CD8-positive, alpha-beta memory T cell (primary cell): ENCODE measurements around the gene SLC36A2. TPM values are rescaled to one million over a fixed set of nuclear protein-coding genes. Genes with fewer than 3 reads are reported as not detected.
"Not testable (repeated sequence)": the region's sequence is repeated elsewhere in the genome, so short reads cannot be mapped to it uniquely, and the experiment has no call there.

Source experiments
- CTCF ChIA-PET: fragments of 350-600 bp; sonication (Branson Sonifier 250); formaldehyde crosslinking; loops from one replicate; lab custom pipeline; 2021; ENCODE audit warnings: antibody characterized with exemption; lab: Charles Lee
- POLR2A ChIA-PET: fragments of 350-600 bp; sonication (Branson Sonifier 250); formaldehyde crosslinking; loops from one replicate; lab custom pipeline; 2021; ENCODE audit warnings: antibody characterized with exemption; lab: Charles Lee
- DNase-seq, 5 donors: peaks; one replicate each; pipeline versions ENCODE4 v3.0.0 to v3.0.0-alpha.2; 2020 to 2022; ENCODE audit warnings: mixed read lengths in 1 of 5
- H3K27ac ChIP-seq: one replicate; pipeline ENCODE4 v1.7.0; 2013; ENCODE audit warnings: low read depth, mild to moderate bottlenecking, low read length, moderate library complexity
- H3K27me3 ChIP-seq: 2 replicates; pipeline ENCODE4 v1.7.0; 2013; ENCODE audit warnings: low read length, mild to moderate bottlenecking; ENCODE audit not compliant: insufficient read depth, poor library complexity, severe bottlenecking
- H3K36me3 ChIP-seq: 2 replicates; pipeline ENCODE4 v1.7.0; 2013; ENCODE audit warnings: mild to moderate bottlenecking, low read length, moderate library complexity; ENCODE audit not compliant: insufficient read depth
- H3K4me1 ChIP-seq: 2 replicates; pipeline ENCODE4 v1.7.0; 2013; ENCODE audit warnings: mild to moderate bottlenecking, low read length, moderate library complexity; ENCODE audit not compliant: insufficient read depth
- H3K4me3 ChIP-seq: 2 replicates; pipeline ENCODE4 v1.7.0; 2013; ENCODE audit warnings: mild to moderate bottlenecking, low read length
- H3K9me3 ChIP-seq: 2 replicates; pipeline ENCODE4 v1.7.0; 2013; ENCODE audit warnings: mild to moderate bottlenecking, low read length
- H3K27ac Mint-ChIP-seq, 8 donors: one replicate each; pipeline ENCODE4 v1.8.0; 2020 to 2021; ENCODE audit warnings: mixed read lengths in 8 of 8, mild to moderate bottlenecking in 6 of 8, inconsistent platforms in 3 of 8, moderate library complexity in 3 of 8
- H3K27me3 Mint-ChIP-seq, 2 donors: one replicate each; pipeline ENCODE4 v1.8.0; 2020 to 2021; ENCODE audit warnings: mixed read lengths in 2 of 2, mild to moderate bottlenecking in 1 of 2, moderate library complexity in 1 of 2
- H3K36me3 Mint-ChIP-seq, 3 donors: one replicate each; pipeline ENCODE4 v1.8.0; 2020 to 2021; ENCODE audit warnings: mixed read lengths in 3 of 3, inconsistent platforms in 1 of 3, mild to moderate bottlenecking in 1 of 3
- H3K4me1 Mint-ChIP-seq, 3 donors: one replicate each; pipeline ENCODE4 v1.8.0; 2020 to 2021; ENCODE audit warnings: mixed read lengths in 3 of 3, inconsistent platforms in 1 of 3, mild to moderate bottlenecking in 1 of 3
- H3K4me3 Mint-ChIP-seq, 7 donors: one replicate each; pipeline ENCODE4 v1.8.0; 2020 to 2021; ENCODE audit warnings: mixed read lengths in 7 of 7, mild to moderate bottlenecking in 6 of 7, moderate library complexity in 4 of 7, inconsistent platforms in 2 of 7
- H3K9me3 Mint-ChIP-seq, 5 donors: one replicate each; pipeline ENCODE4 v1.8.0; 2020 to 2022; ENCODE audit warnings: mixed read lengths in 5 of 5, mild to moderate bottlenecking in 3 of 5, moderate library complexity in 2 of 5, inconsistent platforms in 1 of 5
- polyA plus RNA-seq: library from polyadenylated mRNA; unstranded; fragments of 300-500 nt; fragmentation: Illumina TruSeq; gene quantifications from one replicate; pipeline ENCODE4 v1.2.3, GENCODE V29; 2021
- total RNA-seq, 2 experiments: library from RNA; stranded (reverse); gene quantifications; one replicate each; pipeline ENCODE4 v1.2.3, GENCODE V29; 2021

The SLC36A2 gene
- total and polyA plus RNA-seq, 3 experiments from 2014 or later: not detected

DNA sequence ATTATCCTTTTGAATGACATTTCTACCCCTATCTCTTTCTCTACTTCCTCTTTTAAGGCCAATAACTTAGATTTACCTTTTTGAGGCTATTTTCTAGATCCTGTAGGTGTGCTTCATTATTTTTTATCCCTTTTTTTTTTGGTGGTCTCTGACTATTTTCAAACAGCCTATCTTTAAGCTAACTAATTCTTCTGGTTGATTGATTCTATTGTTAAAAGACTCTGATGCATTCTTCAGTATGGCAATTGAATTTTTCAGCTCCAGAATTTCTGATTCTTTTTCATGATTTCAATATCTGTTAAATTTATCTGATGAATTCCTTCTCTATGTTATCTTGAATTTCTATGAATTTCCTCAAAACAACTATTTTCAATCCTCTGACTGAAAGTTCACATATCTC lies 36.4 kb downstream of the SLC36A2 start:
- CTCF ChIA-PET: no interaction called here
- H3K4me1 Mint-ChIP-seq: no peaks in the 10 kb centered on the region
- no peaks in the 10 kb centered on the region for H3K36me3 ChIP-seq
- H3K27ac Mint-ChIP-seq: no peak overlapping the region
- H3K9me3 Mint-ChIP-seq: peaks cover 11 to 15% (median 13%) of the 10 kb centered on the region in 5 donors
- no peak for DNase-seq
- no peak overlapping the region for H3K4me3 Mint-ChIP-seq
- H3K36me3 Mint-ChIP-seq: peaks cover 0 to 11% (median 4%) of the 10 kb centered on the region in 3 donors
- no peaks in the 10 kb centered on the region for H3K9me3 ChIP-seq
- H3K27ac ChIP-seq: no peak overlapping the region
- peaks cover 19 to 37% of the 10 kb centered on the region in 2 donors for H3K27me3 Mint-ChIP-seq
- no peaks in the 10 kb centered on the region for H3K4me1 ChIP-seq
- no peaks in the 10 kb centered on the region for H3K27me3 ChIP-seq
- no peak overlapping the region for H3K4me3 ChIP-seq
- POLR2A ChIA-PET: no interaction called here

DNA sequence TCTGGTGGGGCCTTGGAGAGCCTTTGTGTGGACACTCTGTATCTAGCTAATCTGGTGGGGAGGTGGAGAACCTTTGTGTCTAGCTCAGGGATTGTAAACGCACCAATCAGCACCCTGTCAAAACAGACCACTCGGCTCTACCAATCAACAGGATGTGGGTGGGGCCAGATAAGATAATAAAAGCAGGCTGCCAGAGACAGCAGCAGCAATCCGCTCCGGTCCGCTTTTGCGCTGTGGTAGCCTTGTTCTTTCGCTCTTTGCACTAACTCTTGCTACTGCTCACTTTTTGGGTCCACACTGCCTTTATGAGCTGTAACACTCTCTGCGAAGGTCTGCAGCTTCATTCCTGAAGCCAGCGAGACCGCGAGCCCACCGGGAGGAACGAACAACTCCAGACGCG lies 37.5 kb downstream of the SLC36A2 start:
- CTCF ChIA-PET: not testable (repeated sequence)

DNA sequence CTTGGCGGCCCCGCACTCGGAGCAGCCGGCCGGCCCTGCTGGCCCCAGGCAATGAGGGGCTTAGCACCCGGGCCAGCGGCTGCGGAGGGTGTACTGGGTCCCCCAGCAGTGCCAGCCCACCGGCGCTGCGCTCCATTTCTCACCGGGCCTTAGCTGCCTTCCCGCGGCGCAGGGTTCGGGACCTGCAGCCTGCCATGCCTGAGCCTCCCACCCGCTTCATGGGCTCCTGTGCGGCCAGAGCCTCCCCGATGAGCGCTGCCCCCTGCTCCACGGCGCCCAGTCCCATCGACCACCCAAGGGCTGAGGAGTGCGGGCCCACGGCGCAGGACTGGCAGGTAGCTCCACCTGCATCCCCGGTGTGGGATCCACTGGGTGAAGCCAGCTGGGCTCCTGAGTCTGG lies 38.1 kb downstream of the SLC36A2 start:
- Mint-ChIP-seq H3K27me3 (peaks cover 19 to 32% of the 10 kb centered on the region in 2 donors), H3K9me3 (peaks cover 11 to 15% (median 13%) of the 10 kb centered on the region in 5 donors), H3K36me3 (peaks cover 0 to 11% (median 4%) of the 10 kb centered on the region in 3 donors)
- H3K4me3 ChIP-seq, H3K36me3 ChIP-seq, H3K4me1 ChIP-seq, H3K4me1 Mint-ChIP-seq, H3K27ac ChIP-seq, H3K27me3 ChIP-seq, CTCF ChIA-PET, H3K27ac Mint-ChIP-seq, POLR2A ChIA-PET, H3K9me3 ChIP-seq, DNase-seq, H3K4me3 Mint-ChIP-seq: not testable (repeated sequence)

More for the DNA sequence above, 37.5 kb downstream of the SLC36A2 start:
- H3K27ac Mint-ChIP-seq, H3K4me3 ChIP-seq, H3K36me3 ChIP-seq, H3K4me3 Mint-ChIP-seq, H3K4me1 Mint-ChIP-seq, POLR2A ChIA-PET, H3K9me3 ChIP-seq, H3K4me1 ChIP-seq, H3K27ac ChIP-seq, DNase-seq, H3K27me3 ChIP-seq: not testable (repeated sequence)
- Mint-ChIP-seq H3K36me3 (peaks cover 0 to 11% (median 4%) of the 10 kb centered on the region in 3 donors), H3K9me3 (peaks cover 11 to 15% (median 13%) of the 10 kb centered on the region in 5 donors), H3K27me3 (peaks cover 19 to 35% of the 10 kb centered on the region in 2 donors)

DNA sequence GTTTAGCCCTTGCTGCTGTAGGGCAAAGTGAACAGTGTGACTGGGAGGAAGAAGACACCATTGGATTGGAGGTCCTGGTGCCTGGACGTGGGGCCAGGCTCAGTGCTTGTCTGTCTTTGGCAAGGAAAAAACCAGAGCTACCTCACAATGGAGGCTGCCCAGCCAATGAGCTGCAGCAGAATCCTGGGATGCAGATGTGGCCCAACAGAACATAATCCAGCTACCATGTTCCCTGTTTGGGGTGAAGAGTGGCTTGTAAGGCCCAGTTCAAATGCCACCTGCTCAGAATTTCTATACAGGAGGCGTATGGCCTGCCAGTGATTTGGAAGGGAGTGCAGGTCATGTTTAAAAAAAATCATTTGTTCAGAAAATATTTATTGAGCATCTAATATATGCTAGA lies 43.7 kb downstream of the SLC36A2 start, which contains the start of gene SLC36A3:
Gene SLC36A3, minus strand, starts transcription at position 101 of the 400 bp plus-strand sequence. CDS start 412 bp downstream, outside the sequence.
- H3K27me3 ChIP-seq: peaks cover 6% of the 10 kb centered on the region
- peaks cover 8 to 43% of the 10 kb centered on the region in 2 donors for H3K27me3 Mint-ChIP-seq
- no peaks in the 10 kb centered on the region for H3K36me3 Mint-ChIP-seq
- no peak within 1 kb of the TSS for H3K27ac ChIP-seq
- no peaks in the 10 kb centered on the region for H3K9me3 Mint-ChIP-seq
- no peaks in the 10 kb centered on the region for H3K4me1 ChIP-seq
- no peak within 1 kb of the TSS for H3K4me3 ChIP-seq
- no peak for DNase-seq
- POLR2A ChIA-PET: no interaction called here
- no peak within 1 kb of the TSS for H3K27ac Mint-ChIP-seq
- no peaks in the 10 kb centered on the region for H3K9me3 ChIP-seq
- H3K4me3 Mint-ChIP-seq: no peak within 1 kb of the TSS
- CTCF ChIA-PET: no interaction called here
- no peaks in the 10 kb centered on the region for H3K4me1 Mint-ChIP-seq
- H3K36me3 ChIP-seq: no peaks in the 10 kb centered on the region

DNA sequence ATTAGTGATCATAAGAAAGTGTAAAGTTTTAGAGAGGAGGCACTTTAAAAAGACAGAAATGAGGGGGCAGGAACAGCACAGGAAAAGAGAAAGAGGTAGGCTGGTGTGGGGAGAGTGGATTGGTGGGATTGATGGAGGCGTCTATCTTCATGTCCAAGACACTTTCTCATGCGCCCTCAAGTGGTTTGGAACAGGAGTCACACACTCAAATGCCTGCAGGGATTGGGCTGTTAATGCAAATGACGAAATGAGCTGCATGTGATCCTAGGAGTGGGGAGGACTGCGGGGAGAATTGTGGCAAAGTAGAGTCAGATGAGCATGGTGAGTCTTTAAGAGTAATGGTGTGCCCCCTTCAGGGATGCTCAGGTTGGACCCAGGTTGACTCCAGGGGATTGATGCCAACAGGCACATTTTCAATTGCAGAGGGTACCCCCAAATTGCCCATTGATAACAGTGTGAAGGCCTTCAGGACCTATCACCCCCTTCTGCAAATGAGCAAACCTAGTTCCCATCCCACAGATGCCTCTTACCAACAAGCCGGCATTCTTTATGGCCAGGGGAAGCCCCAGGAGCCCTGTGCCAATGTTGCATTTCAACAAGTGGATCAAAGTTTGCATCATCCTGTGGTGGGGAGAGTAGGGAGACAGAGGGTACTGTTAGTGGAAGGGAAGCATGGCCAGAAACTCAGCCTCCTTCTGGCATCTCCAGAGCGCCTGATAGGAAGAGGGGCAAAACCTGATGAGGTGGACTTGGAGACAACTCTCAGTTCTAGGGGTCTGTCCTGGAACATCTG lies 49.1 kb downstream of the SLC36A2 start:
- Mint-ChIP-seq H3K4me3 (no peak overlapping the region), H3K27me3 (peaks cover 16 to 52% of the 10 kb centered on the region in 2 donors), H3K9me3 (no peaks in the 10 kb centered on the region), H3K4me1 (no peaks in the 10 kb centered on the region), H3K27ac (no peak overlapping the region), H3K36me3 (peaks cover 0 to 3% (median 0%) of the 10 kb centered on the region in 3 donors)
- no peak overlapping the region for H3K27ac ChIP-seq
- no peaks in the 10 kb centered on the region for H3K4me1 ChIP-seq
- DNase-seq: no peak
- H3K36me3 ChIP-seq: no peaks in the 10 kb centered on the region
- POLR2A ChIA-PET: no interaction called here
- H3K4me3 ChIP-seq: no peak overlapping the region
- CTCF ChIA-PET: no interaction called here
- H3K9me3 ChIP-seq: no peaks in the 10 kb centered on the region
- peaks cover 6% of the 10 kb centered on the region for H3K27me3 ChIP-seq

DNA sequence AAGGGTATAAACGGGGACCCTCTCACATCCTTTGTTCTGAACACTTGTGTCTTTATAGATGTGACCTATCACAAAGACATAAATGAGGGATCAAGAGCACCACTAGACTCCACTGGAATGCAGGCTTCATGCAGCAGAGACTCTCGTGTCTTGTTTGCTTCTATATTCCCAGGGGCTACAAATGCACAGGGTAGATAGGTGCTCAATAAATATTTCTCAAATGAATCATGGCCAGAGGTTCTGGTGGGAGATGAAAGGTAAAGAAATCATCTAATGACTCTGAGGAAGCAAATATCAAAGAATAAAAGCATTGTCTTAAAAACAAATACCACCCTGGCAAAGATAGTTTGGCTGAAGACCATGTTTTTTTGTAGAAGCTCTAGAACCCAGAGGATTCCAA lies 50.4 kb downstream of the SLC36A2 start:
- Histone ChIP-seq H3K4me1 (no peaks in the 10 kb centered on the region), H3K27ac (no peak overlapping the region), H3K9me3 (no peaks in the 10 kb centered on the region), H3K4me3 (no peak overlapping the region), H3K27me3 (peaks cover 6% of the 10 kb centered on the region), H3K36me3 (no peaks in the 10 kb centered on the region)
- POLR2A ChIA-PET: no interaction called here
- H3K4me1 Mint-ChIP-seq: no peaks in the 10 kb centered on the region
- H3K27ac Mint-ChIP-seq: no peak overlapping the region
- H3K4me3 Mint-ChIP-seq: no peak overlapping the region
- H3K27me3 Mint-ChIP-seq: peaks cover 16 to 45% of the 10 kb centered on the region in 2 donors
- peaks cover 0 to 3% (median 0%) of the 10 kb centered on the region in 3 donors for H3K36me3 Mint-ChIP-seq
- DNase-seq: no peak
- CTCF ChIA-PET: no interaction called here
- H3K9me3 Mint-ChIP-seq: no peaks in the 10 kb centered on the region

DNA sequence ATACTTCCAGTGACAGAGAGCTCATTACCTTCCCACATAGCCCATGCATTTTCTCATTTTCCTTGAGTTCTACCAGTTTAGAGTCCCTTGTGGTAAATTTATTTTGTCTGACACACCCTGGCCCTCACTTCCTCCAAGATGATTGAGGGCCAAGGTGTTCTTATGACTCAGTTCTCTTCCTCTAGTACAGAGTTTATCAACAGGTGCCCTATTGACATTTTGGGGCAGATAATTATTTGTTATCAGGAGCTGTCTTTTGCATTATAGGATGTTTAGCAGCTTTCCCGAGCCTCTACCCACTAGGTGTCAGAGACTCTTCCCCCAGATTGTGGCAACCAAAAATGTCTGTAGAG lies 50.9 kb downstream of the SLC36A2 start:
- peaks cover 0 to 3% (median 0%) of the 10 kb centered on the region in 3 donors for H3K36me3 Mint-ChIP-seq
- ChIA-PET POLR2A (no interaction called here), CTCF (no interaction called here)
- no peak overlapping the region for H3K4me3 ChIP-seq
- no peaks in the 10 kb centered on the region for H3K9me3 ChIP-seq
- no peak overlapping the region for H3K4me3 Mint-ChIP-seq
- H3K4me1 Mint-ChIP-seq: no peaks in the 10 kb centered on the region
- H3K4me1 ChIP-seq: no peaks in the 10 kb centered on the region
- no peaks in the 10 kb centered on the region for H3K36me3 ChIP-seq
- H3K27me3 Mint-ChIP-seq: peaks cover 16 to 40% of the 10 kb centered on the region in 2 donors
- H3K27me3 ChIP-seq: peaks cover 6% of the 10 kb centered on the region
- DNase-seq: no peak
- H3K9me3 Mint-ChIP-seq: no peaks in the 10 kb centered on the region
- peak overlapping the region in 1 of 8 donors; percentile 47 for H3K27ac Mint-ChIP-seq
- H3K27ac ChIP-seq: no peak overlapping the region

DNA sequence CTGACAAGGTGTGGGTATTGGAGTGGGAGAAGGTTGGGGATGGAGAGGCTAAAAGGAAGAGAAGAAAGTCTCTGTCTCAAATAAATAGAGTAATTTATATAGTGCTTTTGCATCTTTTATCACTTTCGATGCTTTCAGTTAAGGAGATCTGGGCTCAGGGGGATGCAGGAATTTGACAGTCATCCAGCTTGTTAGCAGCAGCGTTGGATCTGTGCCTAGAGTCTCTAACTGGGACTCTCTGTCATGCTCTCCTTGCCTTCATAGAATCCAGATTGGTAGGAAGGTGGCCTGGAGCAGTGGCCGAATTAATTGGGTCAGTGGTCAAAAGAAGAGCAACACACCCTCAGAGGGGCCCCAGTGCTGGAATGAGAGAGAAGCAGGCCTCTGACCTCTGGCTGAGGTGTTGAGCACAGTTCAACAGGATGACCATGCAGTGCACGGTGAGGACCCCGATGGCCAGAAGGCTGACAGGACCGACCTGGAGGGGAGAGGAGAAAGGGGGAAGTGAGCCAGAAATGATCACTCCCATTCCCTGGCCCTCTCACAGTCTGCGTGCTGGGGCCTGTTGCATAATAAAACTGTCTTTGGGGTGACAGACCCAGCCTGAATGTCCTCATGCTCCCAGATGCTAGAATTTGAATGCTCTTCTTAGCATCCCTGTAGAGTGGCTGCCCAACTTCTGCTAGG lies 51.4 kb downstream of the SLC36A2 start:
- Mint-ChIP-seq H3K4me3 (no peak overlapping the region), H3K36me3 (peaks cover 0 to 3% (median 0%) of the 10 kb centered on the region in 3 donors), H3K9me3 (no peaks in the 10 kb centered on the region), H3K27me3 (peaks cover 16 to 35% of the 10 kb centered on the region in 2 donors), H3K4me1 (no peaks in the 10 kb centered on the region), H3K27ac (no peak overlapping the region)
- no peak overlapping the region for H3K4me3 ChIP-seq
- peaks cover 6% of the 10 kb centered on the region for H3K27me3 ChIP-seq
- DNase-seq: no peak
- no peaks in the 10 kb centered on the region for H3K4me1 ChIP-seq
- no peaks in the 10 kb centered on the region for H3K36me3 ChIP-seq
- ChIA-PET POLR2A (no interaction called here), CTCF (no interaction called here)
- H3K27ac ChIP-seq: no peak overlapping the region
- H3K9me3 ChIP-seq: no peaks in the 10 kb centered on the region
